Measurements from ENCODE around the gene CAMK1D. TPM values are rescaled to one million over a fixed set of nuclear protein-coding genes. Genes with fewer than 3 reads are reported as not detected.

The CAMK1D gene
- total RNA-seq, 1 donor from 2014 or later = 7.6 TPM

DNA sequence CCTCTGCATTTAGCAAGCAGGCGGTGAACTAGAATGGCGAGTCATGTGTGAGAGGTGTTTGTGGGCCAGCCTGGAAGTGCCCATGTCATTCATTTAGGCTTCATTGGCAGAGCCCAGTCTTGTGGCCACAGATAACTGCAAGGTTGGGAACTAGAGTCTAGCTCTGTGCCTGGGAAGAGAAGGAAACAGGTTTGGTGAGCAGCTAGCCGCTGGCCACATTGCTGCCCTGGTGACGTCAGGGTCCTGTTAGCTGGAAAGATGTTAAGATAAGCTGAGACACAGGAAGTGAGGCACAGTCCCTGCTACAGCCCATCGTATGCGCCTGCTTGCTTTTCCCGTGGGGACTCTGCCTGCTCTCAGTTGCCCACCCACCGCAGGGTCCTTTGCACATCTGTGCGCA, 185.5 kb downstream of the CAMK1D start:
- Mint-ChIP-seq H3K4me1 (no peaks in the 10 kb centered on the region), H3K27ac (no peak overlapping the region), H3K4me3 (no peak overlapping the region), H3K9me3 (peaks cover 8% of the 10 kb centered on the region), H3K27me3 (ENCODE audit: low read depth) (no peaks in the 10 kb centered on the region), H3K36me3 (no peaks in the 10 kb centered on the region)
- TF ChIP-seq, protein P1, sequence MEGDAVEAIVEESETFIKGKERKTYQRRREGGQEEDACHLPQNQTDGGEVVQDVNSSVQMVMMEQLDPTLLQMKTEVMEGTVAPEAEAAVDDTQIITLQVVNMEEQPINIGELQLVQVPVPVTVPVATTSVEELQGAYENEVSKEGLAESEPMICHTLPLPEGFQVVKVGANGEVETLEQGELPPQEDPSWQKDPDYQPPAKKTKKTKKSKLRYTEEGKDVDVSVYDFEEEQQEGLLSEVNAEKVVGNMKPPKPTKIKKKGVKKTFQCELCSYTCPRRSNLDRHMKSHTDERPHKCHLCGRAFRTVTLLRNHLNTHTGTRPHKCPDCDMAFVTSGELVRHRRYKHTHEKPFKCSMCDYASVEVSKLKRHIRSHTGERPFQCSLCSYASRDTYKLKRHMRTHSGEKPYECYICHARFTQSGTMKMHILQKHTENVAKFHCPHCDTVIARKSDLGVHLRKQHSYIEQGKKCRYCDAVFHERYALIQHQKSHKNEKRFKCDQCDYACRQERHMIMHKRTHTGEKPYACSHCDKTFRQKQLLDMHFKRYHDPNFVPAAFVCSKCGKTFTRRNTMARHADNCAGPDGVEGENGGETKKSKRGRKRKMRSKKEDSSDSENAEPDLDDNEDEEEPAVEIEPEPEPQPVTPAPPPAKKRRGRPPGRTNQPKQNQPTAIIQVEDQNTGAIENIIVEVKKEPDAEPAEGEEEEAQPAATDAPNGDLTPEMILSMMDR (IDR thresholded peaks at IDR 0.05; ENCODE audit: unreplicated experiment) = no peak
- no peak for DNase-seq (ENCODE audit: low spot score in 2 of 2, unreplicated experiment in 2 of 2)

DNA sequence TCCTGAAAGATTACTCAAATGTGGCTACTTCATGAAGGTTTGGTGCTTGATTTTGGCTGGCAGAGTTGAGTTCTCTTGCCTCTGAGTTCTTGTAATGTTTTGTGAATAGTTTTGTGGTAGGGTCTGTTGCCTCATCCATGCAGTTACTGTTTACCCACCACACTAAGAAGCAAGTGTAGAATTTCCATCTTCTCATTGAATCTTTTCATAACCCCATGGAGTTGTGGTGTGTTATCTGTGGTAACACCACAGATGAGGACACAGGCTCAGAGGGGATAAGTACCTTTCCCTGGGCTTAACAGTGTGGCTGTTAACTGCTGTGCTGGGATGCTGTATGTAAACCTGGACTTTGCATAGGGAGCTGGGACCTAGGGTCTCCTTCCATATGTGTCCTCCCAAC, 186.3 kb downstream of the CAMK1D start:
- H3K27ac Mint-ChIP-seq = no peak overlapping the region
- H3K27me3 Mint-ChIP-seq (ENCODE audit: low read depth) = no peaks in the 10 kb centered on the region
- TF ChIP-seq, protein P1 (IDR thresholded peaks at IDR 0.05; ENCODE audit: unreplicated experiment) = no peak
- H3K4me1 Mint-ChIP-seq = no peaks in the 10 kb centered on the region
- DNase-seq (ENCODE audit: low spot score in 2 of 2, unreplicated experiment in 2 of 2) = no peak
- no peak overlapping the region for H3K4me3 Mint-ChIP-seq
- H3K9me3 Mint-ChIP-seq = peaks cover 8% of the 10 kb centered on the region
- no peaks in the 10 kb centered on the region for H3K36me3 Mint-ChIP-seq

DNA sequence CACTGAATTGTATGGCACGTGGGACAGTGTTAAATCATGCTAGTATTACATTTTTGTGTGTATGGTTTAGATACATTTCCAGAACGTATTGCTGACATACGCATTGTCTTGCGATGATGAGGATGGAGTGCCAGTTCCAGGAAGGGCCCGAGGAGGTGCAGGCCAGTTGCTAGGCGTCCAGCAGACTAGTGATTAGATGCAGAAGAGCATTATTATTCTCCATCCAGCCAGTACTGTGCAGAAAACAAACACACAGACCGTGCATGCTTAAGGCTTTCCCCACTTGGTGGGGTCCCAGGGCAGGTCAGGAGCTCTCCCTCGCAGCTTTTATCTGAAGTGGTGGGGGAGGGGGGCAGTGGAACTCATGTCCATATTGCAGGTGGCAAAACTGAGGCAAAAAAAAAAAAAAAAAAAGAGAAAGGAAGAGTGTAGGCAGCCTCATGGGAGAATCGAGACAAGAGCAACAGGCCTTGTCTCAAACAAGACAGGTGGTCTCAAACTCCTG, 189.2 kb downstream of the CAMK1D start:
- H3K4me3 Mint-ChIP-seq = no peak overlapping the region
- no peaks in the 10 kb centered on the region for H3K9me3 Mint-ChIP-seq
- TF ChIP-seq, protein P1 (IDR thresholded peaks at IDR 0.05; ENCODE audit: unreplicated experiment) = no peak
- no peak overlapping the region for H3K27ac Mint-ChIP-seq
- no peaks in the 10 kb centered on the region for H3K4me1 Mint-ChIP-seq
- DNase-seq (ENCODE audit: low spot score in 2 of 2, unreplicated experiment in 2 of 2) = no peak
- H3K27me3 Mint-ChIP-seq (ENCODE audit: low read depth) = no peaks in the 10 kb centered on the region
- H3K36me3 Mint-ChIP-seq = no peaks in the 10 kb centered on the region

DNA sequence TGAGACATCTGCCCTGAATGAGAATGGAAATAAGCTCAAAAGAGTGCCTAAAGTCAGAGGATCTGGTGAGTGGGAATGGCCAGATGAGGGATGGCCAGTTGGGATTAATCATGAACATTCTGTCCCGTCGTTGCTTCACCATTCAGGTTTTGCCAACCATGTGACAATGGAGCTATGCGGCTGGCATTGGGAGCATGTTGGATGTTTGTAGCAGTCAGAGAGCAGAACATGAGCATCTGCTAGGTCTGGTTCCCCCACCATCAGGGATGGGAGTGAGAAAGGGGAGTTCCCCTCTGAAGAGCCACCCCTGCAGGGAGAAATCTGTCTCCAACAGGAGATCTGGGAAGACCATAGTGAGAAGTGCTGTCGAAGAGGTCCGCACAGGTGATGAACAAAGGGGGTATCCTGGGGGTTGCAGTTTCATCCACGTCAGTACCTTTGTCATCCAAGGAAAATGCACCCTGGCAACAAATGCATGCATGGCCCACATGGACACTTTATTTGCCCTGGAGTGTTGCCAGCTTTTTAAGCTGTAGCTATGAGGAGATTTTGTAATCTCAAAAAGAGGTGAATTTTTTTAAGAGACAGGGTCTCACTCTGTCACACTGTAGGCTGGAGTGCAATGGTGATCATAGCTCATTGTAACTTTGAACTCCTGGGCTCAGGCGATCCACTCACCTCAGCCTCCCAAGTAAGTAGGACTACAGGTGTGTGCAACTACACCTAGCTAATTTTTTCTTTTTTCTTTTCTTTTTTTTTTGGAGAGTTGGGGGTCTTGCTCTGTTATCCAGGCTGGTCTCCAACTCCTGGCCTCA, 190.2 kb downstream of the CAMK1D start:
- DNase-seq (ENCODE audit: low spot score in 2 of 2, unreplicated experiment in 2 of 2) = no peak
- Mint-ChIP-seq H3K4me3 (no peak overlapping the region), H3K36me3 (no peaks in the 10 kb centered on the region), H3K27ac (no peak overlapping the region), H3K9me3 (peaks cover 5% of the 10 kb centered on the region), H3K4me1 (no peaks in the 10 kb centered on the region), H3K27me3 (ENCODE audit: low read depth) (no peaks in the 10 kb centered on the region)
- TF ChIP-seq, protein P1 (IDR thresholded peaks at IDR 0.05; ENCODE audit: unreplicated experiment) = no peak

DNA sequence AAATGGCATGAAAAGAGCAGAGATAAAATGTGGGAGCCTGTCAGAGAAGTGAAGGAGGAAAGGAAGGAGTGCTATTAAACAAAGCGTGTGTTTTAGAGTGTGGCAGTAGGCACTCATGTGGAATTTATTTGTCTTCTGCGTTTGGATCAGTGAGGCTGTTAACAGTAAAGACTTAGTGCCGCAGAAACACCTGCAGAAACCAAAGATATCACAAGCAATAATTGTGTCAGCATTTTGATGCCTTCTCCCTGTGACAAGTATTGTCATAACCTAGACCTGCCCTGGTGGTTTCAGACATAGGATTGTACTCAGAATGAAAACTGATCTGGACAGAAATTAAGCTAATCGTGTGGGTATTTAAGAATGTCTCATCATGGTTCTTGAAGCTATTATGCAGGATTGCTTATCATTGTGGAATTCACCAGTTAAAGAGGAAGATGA, 191.0 kb downstream of the CAMK1D start:
- Mint-ChIP-seq H3K27ac (no peak overlapping the region), H3K9me3 (peaks cover 10% of the 10 kb centered on the region), H3K27me3 (ENCODE audit: low read depth) (no peaks in the 10 kb centered on the region), H3K4me1 (no peaks in the 10 kb centered on the region), H3K4me3 (no peak overlapping the region), H3K36me3 (no peaks in the 10 kb centered on the region)
- TF ChIP-seq, protein P1 (IDR thresholded peaks at IDR 0.05; ENCODE audit: unreplicated experiment) = no peak
- no peak for DNase-seq (ENCODE audit: low spot score in 2 of 2, unreplicated experiment in 2 of 2)

Data from mesothelial cell of epicardium (in vitro differentiated cells).